OCI-LY7 (cell line): ENCODE data around the gene CELF2.

Experiments
- EZH2phosphoT487 ChIP-seq: fragments of 200-600 bp; sonication (generic); IDR thresholded peaks from 2 replicates; pipeline ENCODE4 v1.6.1; 2018; ENCODE audit warnings: low read depth, borderline replicate concordance, mild to moderate bottlenecking, mixed run types, antibody characterized with exemption, low read length, moderate library complexity, mixed read lengths
- TF ChIP-seq, protein P1 (sequence below): fragments of 200-600 bp; sonication (generic); conservative IDR thresholded peaks from 2 replicates; pipeline ENCODE4 v1.5.1; 2014; ENCODE audit warnings: mild to moderate bottlenecking, antibody characterized with exemption, low read length, moderate library complexity, mixed read lengths

DNA sequence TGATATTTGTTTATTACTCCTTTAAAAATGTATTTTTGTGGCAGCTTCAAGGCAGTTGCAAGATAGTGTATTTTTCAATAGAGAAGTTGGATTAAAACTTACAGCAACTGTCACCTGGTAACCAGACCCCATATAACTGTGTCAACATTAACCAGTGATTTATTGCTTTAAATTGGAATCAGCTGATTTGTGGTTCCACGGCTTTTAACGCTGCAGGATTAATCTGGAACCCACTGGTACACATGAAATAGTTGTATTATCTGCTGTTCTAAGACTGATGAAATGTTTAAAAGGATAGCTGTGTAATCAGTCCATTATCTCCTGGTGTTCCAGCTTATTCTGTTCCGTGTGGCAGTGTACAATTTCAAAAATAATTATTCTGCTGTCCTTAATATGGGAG is 180.2 kb downstream of the CELF2 start:
- TF ChIP-seq, protein P1, sequence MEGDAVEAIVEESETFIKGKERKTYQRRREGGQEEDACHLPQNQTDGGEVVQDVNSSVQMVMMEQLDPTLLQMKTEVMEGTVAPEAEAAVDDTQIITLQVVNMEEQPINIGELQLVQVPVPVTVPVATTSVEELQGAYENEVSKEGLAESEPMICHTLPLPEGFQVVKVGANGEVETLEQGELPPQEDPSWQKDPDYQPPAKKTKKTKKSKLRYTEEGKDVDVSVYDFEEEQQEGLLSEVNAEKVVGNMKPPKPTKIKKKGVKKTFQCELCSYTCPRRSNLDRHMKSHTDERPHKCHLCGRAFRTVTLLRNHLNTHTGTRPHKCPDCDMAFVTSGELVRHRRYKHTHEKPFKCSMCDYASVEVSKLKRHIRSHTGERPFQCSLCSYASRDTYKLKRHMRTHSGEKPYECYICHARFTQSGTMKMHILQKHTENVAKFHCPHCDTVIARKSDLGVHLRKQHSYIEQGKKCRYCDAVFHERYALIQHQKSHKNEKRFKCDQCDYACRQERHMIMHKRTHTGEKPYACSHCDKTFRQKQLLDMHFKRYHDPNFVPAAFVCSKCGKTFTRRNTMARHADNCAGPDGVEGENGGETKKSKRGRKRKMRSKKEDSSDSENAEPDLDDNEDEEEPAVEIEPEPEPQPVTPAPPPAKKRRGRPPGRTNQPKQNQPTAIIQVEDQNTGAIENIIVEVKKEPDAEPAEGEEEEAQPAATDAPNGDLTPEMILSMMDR = no peak
- TF ChIP-seq EZH2phosphoT487 = no peak
